Glomerular visceral epithelial cell (primary cell): ENCODE measurements around the gene TC2N.
"Not testable (repeated sequence)": the region's sequence is repeated elsewhere in the genome, so short reads cannot be mapped to it uniquely, and the experiment has no call there.

ENCODE experiments used
- DNase-seq: peaks from one replicate; pipeline ENCODE4 v3.0.0-alpha.2; 2016; ENCODE audit errors: extremely low spot score

Gene TC2N

GRCh38 chr14:91870001-91870400, 2.7 kb upstream of the TC2N start:
- DNase-seq = no peak

GRCh38 chr14:91869556-91869955, 2.2 kb upstream of the TC2N start:
- DNase-seq = no peak

GRCh38 chr14:91866511-91867295, 633 bp downstream of the TC2N start:
- DNase-seq = no peak

- peak; percentile 9 for DNase-seq
Observed at GRCh38 chr14:91866061-91866460, 1.3 kb downstream of the TC2N start.

- no peak for DNase-seq
Observed at GRCh38 chr14:91862417-91862816, 4.9 kb downstream of the TC2N start.

- DNase-seq = no peak
Observed at GRCh38 chr14:91861091-91861490, 6.2 kb downstream of the TC2N start.

GRCh38 chr14:91860238-91860637, 7.1 kb downstream of the TC2N start:
- no peak for DNase-seq

- no peak for DNase-seq
Observed at GRCh38 chr14:91858536-91859275, 8.6 kb downstream of the TC2N start.

GRCh38 chr14:91857614-91858013, 9.7 kb downstream of the TC2N start:
- DNase-seq = no peak

- DNase-seq = no peak
Observed at GRCh38 chr14:91854327-91854934, 12.9 kb downstream of the TC2N start.

GRCh38 chr14:91851563-91851962, 15.8 kb downstream of the TC2N start:
- no peak for DNase-seq

- DNase-seq = no peak
Observed at GRCh38 chr14:91848504-91849001, 18.8 kb downstream of the TC2N start.

- DNase-seq = no peak
Observed at GRCh38 chr14:91847693-91848092, 19.6 kb downstream of the TC2N start.

GRCh38 chr14:91845652-91846051, 21.7 kb downstream of the TC2N start:
- DNase-seq = no peak

- not testable (repeated sequence) for DNase-seq
Observed at GRCh38 chr14:91845056-91845455, 22.3 kb downstream of the TC2N start.

- no peak for DNase-seq
Observed at GRCh38 chr14:91844029-91844428, 23.3 kb downstream of the TC2N start.

GRCh38 chr14:91843437-91843836, 23.9 kb downstream of the TC2N start:
- DNase-seq = no peak

GRCh38 chr14:91841065-91841464, 26.3 kb downstream of the TC2N start:
- DNase-seq = no peak

GRCh38 chr14:91839749-91840148, 27.6 kb downstream of the TC2N start:
- DNase-seq = no peak

- no peak for DNase-seq
Observed at GRCh38 chr14:91837076-91837475, 30.3 kb downstream of the TC2N start.

- no peak for DNase-seq
Observed at GRCh38 chr14:91835920-91836843, 31.2 kb downstream of the TC2N start.
